ENCODE measurements around the gene CEMIP2.

The CEMIP2 gene

DNA sequence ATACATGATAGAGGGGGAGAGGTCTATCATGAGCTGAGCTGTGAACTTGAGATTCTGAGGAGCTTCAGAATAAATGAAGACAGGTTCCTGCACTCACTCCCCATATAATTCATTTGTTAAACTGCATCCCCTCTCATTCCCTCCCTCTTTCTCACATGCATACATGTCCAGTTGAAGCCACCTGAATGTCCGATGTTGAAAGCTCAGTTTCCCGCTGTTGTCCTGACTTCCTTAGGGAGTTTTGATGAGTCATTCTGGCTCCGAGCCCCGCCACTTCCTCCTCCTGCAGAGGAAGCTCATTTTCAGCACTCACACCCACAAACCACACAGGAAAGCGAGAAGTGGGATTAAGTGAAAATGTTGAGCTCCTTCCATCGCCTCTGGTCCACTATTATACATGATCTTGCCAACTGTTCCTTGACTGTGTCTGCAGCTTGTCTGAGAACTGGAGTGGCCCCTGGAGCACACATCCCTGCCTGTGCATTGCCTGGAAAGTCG lies 121.2 kb downstream of the CEMIP2 start:
- DNase-seq: peak in 27 of 56 donors; percentile 0 to 53 (median 13)

GRCh38 chr9:71646131-71646530 lies 122.2 kb downstream of the CEMIP2 start:
- no peak for DNase-seq

DNA sequence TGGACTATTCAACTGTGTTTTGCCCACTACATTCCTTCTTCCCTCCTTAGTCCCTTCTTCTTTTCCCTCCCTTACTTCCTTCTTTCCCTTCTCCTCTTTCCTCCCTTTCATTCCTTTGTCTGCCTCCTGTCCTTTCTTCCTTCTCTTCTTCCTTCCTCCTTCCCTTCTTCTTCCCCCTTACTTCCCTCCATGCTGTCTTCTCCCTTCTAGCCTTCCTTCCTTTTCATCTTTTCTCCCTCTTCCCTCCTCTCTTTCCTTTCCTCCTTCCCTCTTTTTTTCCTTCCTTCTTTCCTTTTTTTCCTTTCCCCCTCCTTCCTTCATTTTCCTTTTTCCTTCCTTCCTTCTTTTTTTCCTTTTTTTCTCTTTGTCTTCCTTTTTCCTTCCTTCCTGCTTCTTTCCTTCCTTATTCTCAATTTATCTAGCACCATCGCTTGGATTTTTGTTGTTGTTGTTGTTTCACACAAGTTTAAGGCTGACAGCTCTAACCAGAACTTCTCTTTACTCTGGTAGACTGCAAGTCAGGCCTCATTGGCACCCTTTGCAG lies 123.4 kb downstream of the CEMIP2 start:
- DNase-seq: no peak

- DNase-seq: no peak
Observed at GRCh38 chr9:71643330-71643729, 125.0 kb downstream of the CEMIP2 start.

- DNase-seq: no peak
Observed at GRCh38 chr9:71642056-71642455, 126.3 kb downstream of the CEMIP2 start.

DNA sequence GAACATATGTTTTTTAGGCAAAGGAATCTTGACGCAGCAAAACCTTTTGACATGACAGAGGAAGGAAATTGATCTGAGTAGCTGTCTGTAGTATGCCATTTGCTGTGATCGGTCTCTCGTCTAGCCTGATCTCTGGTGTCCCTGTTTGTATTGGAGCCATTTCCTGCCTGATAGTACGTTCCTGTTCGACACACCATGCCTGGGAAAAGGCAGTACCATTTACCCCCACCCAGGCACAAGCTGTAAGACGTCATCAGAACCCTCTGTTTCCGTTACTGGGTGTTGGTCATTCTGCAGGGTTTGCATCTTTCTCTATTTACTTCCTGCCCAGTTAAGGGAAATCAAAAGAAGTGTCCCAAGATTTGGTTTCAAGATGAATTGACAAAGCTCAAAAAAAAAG lies 129.7 kb downstream of the CEMIP2 start:
- DNase-seq: peak in 8 of 56 donors; percentile 0 to 7 (median 4)

DNA sequence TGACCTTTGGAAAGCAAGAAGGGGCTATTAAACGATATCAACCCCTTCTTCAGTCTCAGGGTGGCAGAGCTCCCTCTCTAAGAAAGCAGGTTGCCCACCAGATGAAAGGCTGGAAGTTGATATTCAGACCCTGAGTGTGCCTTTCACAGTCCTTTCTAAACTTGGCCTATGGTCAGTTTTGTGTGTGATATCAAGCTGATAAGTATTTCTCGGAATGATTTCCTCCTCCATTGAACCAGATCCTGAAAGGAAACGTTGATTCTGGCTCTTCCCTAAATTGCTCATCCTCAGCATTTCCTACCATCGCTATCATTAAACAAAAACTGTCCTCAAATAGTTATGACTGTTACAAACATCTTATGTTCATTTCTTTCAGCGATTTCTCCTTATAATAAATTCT lies 130.4 kb downstream of the CEMIP2 start:
- no peak for DNase-seq

GRCh38 chr9:71637375-71637774 lies 130.9 kb downstream of the CEMIP2 start:
- no peak for DNase-seq

DNA sequence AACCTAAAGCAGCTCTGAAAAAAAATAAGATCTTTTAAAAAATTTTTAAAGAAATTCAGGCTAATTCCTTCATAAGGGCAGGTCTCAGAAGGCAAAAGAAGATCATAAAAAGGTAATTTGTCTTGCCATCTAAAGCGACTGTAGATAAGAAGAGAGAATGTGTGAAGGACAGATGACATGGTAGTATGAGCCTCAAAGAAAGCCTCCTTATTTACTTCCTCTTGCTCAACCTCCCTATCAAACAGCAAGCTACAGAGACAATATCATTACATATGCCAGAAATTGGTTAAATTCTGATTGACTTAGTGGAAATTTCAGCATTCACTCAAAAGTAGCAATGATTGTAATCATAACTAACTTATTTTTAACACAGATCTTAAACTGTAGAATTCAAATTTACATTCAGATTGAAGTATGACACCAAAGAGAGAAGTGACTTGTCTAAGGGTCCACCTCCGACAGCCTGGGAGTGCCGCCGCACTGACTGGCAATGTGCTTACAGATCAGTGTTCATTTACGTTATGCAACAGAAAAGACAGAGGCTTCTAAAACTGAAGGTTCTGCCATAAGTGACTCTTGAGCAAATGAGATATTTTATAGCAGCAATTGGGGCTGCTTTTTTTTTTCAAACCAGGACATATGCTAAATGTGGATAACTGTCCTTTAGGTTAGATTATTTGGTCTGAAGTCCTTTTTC lies 132.0 kb downstream of the CEMIP2 start:
- no peak for DNase-seq

DNA sequence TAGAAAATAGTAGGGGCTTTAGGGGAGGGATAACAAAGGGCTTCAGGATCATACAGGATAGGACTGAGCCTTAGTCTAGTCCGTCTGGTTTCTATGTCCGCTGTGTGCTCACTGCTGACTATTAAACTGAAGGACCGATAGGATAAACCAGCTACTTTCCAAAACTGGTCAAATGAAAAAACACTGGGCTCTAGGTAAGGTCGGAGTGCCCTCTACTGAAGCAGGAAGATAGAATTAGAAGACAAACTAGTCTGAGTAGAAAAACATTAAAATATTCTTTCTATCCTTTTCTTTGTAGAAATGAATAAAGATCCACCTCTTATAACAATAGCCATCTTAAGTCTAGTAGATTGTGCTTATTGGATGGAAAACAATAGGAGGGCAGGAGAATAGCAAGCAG lies 133.6 kb downstream of the CEMIP2 start:
- no peak for DNase-seq
